PC-3 (cell line): ENCODE results near the gene ISCU. TPM values are rescaled to one million over a fixed set of nuclear protein-coding genes. Genes with fewer than 3 reads are reported as not detected.

Experiments
- ATAC-seq: fragments of 200-7000 bp; cut with Tn5 transposase; 2 replicates; pipeline ENCODE4 v1.9.1; 2020; ENCODE audit warnings: mild to moderate bottlenecking, moderate library complexity
- BruUV-seq: library from RNA; stranded (reverse); fragments of 400-500 nt; replicated peaks from 2 replicates; lab custom pipeline; 2021; lab: Mats Ljungman, UMichigan
- CTCF ChIA-PET: fragments of 300-600 bp; sonication (Branson Sonifier 250); formaldehyde crosslinking; loops from one replicate; lab custom pipeline; 2022; ENCODE audit warnings: antibody characterized with exemption; lab: Charles Lee
- POLR2A ChIA-PET: fragments of 300-600 bp; sonication (Branson Sonifier 250); formaldehyde crosslinking; loops from one replicate; lab custom pipeline; 2022; ENCODE audit warnings: antibody characterized with exemption; ENCODE audit not compliant: unreplicated experiment; lab: Charles Lee
- DNase-seq: peaks from one replicate; pipeline ENCODE4 v3.0.0-alpha.2; 2015
- H2AFZ ChIP-seq: fragments of 300-600 bp; sonication (generic); 2 replicates; pipeline ENCODE4 v1.6.0; 2016; ENCODE audit warnings: antibody characterized with exemption, low read length
- H3F3A ChIP-seq: fragments of 300-600 bp; sonication (generic); one replicate; pipeline ENCODE4 v1.6.0; 2017; ENCODE audit warnings: antibody characterized with exemption, low read length, control low read depth, mild to moderate bottlenecking; ENCODE audit not compliant: unreplicated experiment
- H3K27ac ChIP-seq: fragments of 300-600 bp; sonication (generic); 2 replicates; pipeline ENCODE4 v1.5.1; 2016; ENCODE audit warnings: mild to moderate bottlenecking, low read length
- H3K27me3 ChIP-seq: fragments of 300-600 bp; sonication (generic); 2 replicates; pipeline ENCODE4 v1.6.1; 2016; ENCODE audit warnings: low read length, mixed read lengths
- H3K36me3 ChIP-seq: fragments of 300-600 bp; sonication (generic); 2 replicates; pipeline ENCODE4 v1.6.1; 2016; ENCODE audit warnings: low read depth, mixed run types, low read length, mixed read lengths
- H3K4me1 ChIP-seq: fragments of 300-600 bp; sonication (generic); 2 replicates; pipeline ENCODE4 v1.5.1; 2016; ENCODE audit warnings: low read length; ENCODE audit not compliant: insufficient read depth
- H3K4me2 ChIP-seq: fragments of 300-600 bp; sonication (generic); 2 replicates; pipeline ENCODE4 v1.6.0; 2016; ENCODE audit warnings: low read length
- H3K4me3 ChIP-seq: fragments of 300-600 bp; sonication (generic); 2 replicates; pipeline ENCODE4 v1.5.1; 2016; ENCODE audit warnings: mild to moderate bottlenecking, low read length, mixed read lengths
- H3K79me2 ChIP-seq: fragments of 300-600 bp; sonication (generic); 2 replicates; pipeline ENCODE4 v1.6.1; 2017; ENCODE audit warnings: low read length, mixed read lengths
- H3K9ac ChIP-seq: fragments of 300-600 bp; sonication (generic); 2 replicates; pipeline ENCODE4 v1.6.0; 2016; ENCODE audit warnings: mild to moderate bottlenecking, low read length
- H3K9me2 ChIP-seq: fragments of 300-600 bp; sonication (generic); replicated peaks from 2 replicates; pipeline ENCODE4 v1.6.1; 2016; ENCODE audit warnings: mixed run types, low read length, mixed read lengths
- H3K9me3 ChIP-seq: fragments of 300-600 bp; sonication (generic); 2 replicates; pipeline ENCODE4 v1.6.1; 2016; ENCODE audit warnings: low read length, mixed read lengths
- H4K20me1 ChIP-seq: fragments of 300-600 bp; sonication (generic); 2 replicates; pipeline ENCODE4 v1.6.1; 2016; ENCODE audit warnings: low read length, mixed read lengths
- EZH2 ChIP-seq: fragments of 300-600 bp; sonication (generic); IDR thresholded peaks from one replicate; pipeline ENCODE4 v1.6.1; 2017; ENCODE audit warnings: antibody characterized with exemption, mild to moderate bottlenecking, low read length; ENCODE audit not compliant: unreplicated experiment
- EZH2phosphoT487 ChIP-seq: fragments of 300-600 bp; sonication (generic); IDR thresholded peaks from 2 replicates; pipeline ENCODE4 v1.6.1; 2018; ENCODE audit warnings: mild to moderate bottlenecking, antibody characterized with exemption, low read length, borderline replicate concordance
- intact Hi-C: fragments of 100-400 bp; cut with micrococcal nuclease; formaldehyde crosslinking; loops from 2 replicates; pipeline ENCODE4 v1.9.0; 2023
- total RNA-seq: library from RNA; depleted of rRNA; stranded (reverse); fragments of >200 nt; gene quantifications from 2 replicates; pipeline ENCODE4 v1.2.3, GENCODE V29; 2014
- TF ChIP-seq, protein P1 (sequence below): fragments of 300-600 bp; sonication (generic); conservative IDR thresholded peaks from 2 replicates; pipeline ENCODE4 v1.5.1; 2017; ENCODE audit warnings: antibody characterized with exemption, low read depth, mild to moderate bottlenecking, low read length

ISCU gene
- total RNA-seq, 1 experiment from 2014 or later, result 181 TPM

DNA sequence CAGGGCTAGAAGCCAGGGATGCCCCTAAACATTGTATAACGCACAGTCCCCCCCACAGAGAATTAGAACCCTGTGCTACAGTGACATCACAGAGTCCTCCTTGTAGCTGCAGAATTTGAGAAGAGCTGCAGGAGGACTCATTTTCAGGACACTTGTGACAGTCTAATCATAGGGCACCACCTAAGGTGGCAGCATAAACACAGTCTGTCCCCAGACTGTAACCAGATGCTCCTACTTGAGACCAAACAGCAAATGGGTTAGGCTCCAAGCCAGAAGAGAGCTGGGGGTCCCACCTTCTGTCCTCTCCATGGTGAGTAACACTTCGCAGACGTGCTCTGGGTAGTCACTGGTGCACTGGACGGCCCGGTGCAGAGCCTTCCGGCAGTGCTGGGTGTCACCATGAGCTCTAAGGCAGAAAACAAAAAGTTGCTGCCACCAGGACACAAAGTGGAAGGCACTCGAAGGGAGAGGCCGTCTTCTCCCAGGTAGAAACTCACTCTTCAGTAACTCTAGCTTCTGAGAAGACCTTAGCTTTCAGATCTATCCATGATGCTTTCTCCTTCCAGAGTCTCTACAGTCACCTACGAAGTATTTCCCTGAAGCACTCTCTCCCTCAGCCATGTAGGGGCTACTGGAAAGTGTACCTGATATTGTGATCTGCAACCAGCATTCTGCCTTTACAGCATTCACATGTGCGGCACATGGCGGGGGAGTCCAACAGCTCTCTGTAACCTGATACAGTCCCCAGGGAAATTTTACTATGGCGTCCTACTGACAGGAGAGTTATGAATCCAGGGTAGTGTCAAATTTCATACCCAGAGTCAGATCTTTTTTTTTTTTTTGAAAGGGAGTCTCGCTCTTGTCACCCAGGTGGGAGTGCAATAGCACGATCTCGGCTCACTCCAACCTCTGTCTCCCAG lies 30.2 kb upstream of the ISCU start:
- H3K9me2 ChIP-seq, result no peaks in the 10 kb centered on the region
- no peaks in the 10 kb centered on the region for H3K4me1 ChIP-seq
- ChIA-PET POLR2A (no interaction called here), CTCF (no interaction called here)
- H3K27me3 ChIP-seq, result no peaks in the 10 kb centered on the region
- H3K27ac ChIP-seq, result no peak overlapping the region
- no peak overlapping the region for H3K4me2 ChIP-seq
- TF ChIP-seq, protein P1, sequence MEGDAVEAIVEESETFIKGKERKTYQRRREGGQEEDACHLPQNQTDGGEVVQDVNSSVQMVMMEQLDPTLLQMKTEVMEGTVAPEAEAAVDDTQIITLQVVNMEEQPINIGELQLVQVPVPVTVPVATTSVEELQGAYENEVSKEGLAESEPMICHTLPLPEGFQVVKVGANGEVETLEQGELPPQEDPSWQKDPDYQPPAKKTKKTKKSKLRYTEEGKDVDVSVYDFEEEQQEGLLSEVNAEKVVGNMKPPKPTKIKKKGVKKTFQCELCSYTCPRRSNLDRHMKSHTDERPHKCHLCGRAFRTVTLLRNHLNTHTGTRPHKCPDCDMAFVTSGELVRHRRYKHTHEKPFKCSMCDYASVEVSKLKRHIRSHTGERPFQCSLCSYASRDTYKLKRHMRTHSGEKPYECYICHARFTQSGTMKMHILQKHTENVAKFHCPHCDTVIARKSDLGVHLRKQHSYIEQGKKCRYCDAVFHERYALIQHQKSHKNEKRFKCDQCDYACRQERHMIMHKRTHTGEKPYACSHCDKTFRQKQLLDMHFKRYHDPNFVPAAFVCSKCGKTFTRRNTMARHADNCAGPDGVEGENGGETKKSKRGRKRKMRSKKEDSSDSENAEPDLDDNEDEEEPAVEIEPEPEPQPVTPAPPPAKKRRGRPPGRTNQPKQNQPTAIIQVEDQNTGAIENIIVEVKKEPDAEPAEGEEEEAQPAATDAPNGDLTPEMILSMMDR, result no peak
- TF ChIP-seq EZH2phosphoT487, result no peak
- H3K79me2 ChIP-seq, result no peaks in the 10 kb centered on the region
- no peak overlapping the region for H3K9ac ChIP-seq
- H3F3A ChIP-seq, result no peaks in the 10 kb centered on the region
- H4K20me1 ChIP-seq, result peaks cover 3% of the 10 kb centered on the region; the same call in 1 of the 2 replicates
- no peaks in the 10 kb centered on the region for H3K9me3 ChIP-seq
- intact Hi-C loops, result no loop called here
- peaks cover 80% of the 10 kb centered on the region for H3K36me3 ChIP-seq
- no TSS peak for BruUV-seq
- ATAC-seq, result no peak
- no peak overlapping the region for H3K4me3 ChIP-seq
- no peak for DNase-seq
- no peak overlapping the region for H2AFZ ChIP-seq

DNA sequence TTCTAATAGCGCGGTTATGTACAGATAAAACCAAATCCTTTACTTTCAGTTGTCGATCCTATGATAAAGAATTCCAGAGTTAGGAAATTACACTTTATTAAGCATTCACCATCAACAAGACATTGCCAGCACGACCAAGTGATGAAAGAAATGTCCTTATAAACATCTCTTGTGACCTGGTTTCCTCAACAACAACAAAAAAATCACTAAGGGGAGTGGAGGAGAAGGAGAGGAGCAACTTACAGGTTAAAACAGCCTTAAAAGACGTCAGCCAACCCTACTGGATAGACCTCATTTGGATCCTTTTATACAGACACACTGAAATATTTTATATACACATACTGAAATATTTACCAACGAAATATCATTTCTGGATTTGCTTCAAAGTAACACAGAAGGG lies 24.2 kb upstream of the ISCU start:
- peaks cover 53% of the 10 kb centered on the region for H3K79me2 ChIP-seq
- H3K9me3 ChIP-seq, result no peaks in the 10 kb centered on the region
- POLR2A ChIA-PET, result no interaction called here

More for the DNA sequence above, 24.2 kb upstream of the ISCU start:
- Histone ChIP-seq H3K4me2 (no peak overlapping the region), H3K9ac (no peak overlapping the region), H3K36me3 (peaks cover 84% of the 10 kb centered on the region), H3K27me3 (no peaks in the 10 kb centered on the region), H3F3A (no peaks in the 10 kb centered on the region), H3K27ac (no peak overlapping the region), H3K9me2 (no peaks in the 10 kb centered on the region), H3K4me3 (no peak overlapping the region), H2AFZ (no peak overlapping the region), H4K20me1 (peaks cover 26% of the 10 kb centered on the region), H3K4me1 (no peaks in the 10 kb centered on the region)
- intact Hi-C loops, result no loop called here
- BruUV-seq, result no TSS peak
- CTCF ChIA-PET, result no interaction called here
- TF ChIP-seq EZH2 (no peak), EZH2phosphoT487 (no peak)
- TF ChIP-seq, protein P1, result no peak
- ATAC-seq (no peak), DNase-seq (no peak)
